ENCODE data around the gene CDK5RAP1.

DNA sequence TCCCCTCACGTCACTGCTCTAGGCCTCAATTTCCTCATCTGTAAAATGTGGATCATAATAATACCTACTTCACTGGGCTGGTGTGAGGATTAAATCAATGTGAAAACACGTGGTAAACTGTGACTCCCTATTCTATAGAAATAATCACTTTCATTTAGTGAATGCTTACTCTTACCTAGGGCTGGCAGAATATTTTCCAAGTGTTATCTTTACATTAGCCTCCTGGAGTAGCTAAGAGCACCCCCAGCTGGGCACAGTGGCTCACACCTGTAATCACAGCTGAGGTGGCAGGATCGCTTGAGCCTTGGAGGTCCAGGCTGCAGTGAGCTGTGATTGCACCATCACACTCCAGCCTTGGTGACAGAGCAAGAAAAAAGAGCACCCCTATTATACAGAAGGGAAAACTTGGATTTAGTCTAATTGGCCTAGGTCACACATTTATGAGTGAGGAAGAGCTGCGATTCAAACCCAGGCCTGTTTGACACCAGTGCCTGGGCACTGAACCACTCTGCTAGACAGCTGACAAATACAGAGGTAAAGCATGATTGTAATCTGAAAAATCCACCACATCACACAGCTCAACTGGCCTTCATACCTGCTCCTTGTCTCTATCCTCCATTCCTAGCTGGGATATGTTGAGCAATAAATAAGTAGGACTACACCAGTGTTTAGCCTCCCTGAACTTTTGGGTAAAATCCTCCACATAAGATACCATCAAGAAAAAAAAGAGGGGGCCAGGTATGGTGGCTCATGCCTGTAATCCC, 43.7 kb upstream of the CDK5RAP1 start:
- TF ChIP-seq, protein P1, sequence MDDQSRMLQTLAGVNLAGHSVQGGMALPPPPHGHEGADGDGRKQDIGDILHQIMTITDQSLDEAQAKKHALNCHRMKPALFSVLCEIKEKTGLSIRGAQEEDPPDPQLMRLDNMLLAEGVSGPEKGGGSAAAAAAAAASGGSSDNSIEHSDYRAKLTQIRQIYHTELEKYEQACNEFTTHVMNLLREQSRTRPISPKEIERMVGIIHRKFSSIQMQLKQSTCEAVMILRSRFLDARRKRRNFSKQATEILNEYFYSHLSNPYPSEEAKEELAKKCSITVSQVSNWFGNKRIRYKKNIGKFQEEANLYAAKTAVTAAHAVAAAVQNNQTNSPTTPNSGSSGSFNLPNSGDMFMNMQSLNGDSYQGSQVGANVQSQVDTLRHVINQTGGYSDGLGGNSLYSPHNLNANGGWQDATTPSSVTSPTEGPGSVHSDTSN (CRISPR knock-in tag; IDR thresholded peaks at IDR 0.05), result no peak
- TF ChIP-seq, protein P2, sequence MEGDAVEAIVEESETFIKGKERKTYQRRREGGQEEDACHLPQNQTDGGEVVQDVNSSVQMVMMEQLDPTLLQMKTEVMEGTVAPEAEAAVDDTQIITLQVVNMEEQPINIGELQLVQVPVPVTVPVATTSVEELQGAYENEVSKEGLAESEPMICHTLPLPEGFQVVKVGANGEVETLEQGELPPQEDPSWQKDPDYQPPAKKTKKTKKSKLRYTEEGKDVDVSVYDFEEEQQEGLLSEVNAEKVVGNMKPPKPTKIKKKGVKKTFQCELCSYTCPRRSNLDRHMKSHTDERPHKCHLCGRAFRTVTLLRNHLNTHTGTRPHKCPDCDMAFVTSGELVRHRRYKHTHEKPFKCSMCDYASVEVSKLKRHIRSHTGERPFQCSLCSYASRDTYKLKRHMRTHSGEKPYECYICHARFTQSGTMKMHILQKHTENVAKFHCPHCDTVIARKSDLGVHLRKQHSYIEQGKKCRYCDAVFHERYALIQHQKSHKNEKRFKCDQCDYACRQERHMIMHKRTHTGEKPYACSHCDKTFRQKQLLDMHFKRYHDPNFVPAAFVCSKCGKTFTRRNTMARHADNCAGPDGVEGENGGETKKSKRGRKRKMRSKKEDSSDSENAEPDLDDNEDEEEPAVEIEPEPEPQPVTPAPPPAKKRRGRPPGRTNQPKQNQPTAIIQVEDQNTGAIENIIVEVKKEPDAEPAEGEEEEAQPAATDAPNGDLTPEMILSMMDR (tag by site-specific recombination; IDR thresholded peaks at IDR 0.05), result no peak
- TF ChIP-seq, protein P3, sequence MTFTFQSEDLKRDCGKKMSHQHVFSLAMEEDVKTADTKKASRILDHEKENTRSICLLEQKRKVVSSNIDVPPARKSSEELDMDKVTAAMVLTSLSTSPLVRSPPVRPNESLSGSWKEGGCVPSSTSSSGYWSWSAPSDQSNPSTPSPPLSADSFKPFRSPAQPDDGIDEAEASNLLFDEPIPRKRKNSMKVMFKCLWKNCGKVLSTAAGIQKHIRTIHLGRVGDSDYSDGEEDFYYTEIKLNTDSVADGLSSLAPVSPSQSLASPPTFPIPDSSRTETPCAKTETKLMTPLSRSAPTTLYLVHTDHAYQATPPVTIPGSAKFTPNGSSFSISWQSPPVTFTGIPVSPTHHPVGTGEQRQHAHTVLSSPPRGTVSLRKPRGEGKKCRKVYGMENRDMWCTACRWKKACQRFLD (tag by site-specific recombination; IDR thresholded peaks at IDR 0.05), result no peak
- TF ChIP-seq GLI4 (tag by site-specific recombination; IDR thresholded peaks at IDR 0.05), result no peak
- TF ChIP-seq, protein P4, sequence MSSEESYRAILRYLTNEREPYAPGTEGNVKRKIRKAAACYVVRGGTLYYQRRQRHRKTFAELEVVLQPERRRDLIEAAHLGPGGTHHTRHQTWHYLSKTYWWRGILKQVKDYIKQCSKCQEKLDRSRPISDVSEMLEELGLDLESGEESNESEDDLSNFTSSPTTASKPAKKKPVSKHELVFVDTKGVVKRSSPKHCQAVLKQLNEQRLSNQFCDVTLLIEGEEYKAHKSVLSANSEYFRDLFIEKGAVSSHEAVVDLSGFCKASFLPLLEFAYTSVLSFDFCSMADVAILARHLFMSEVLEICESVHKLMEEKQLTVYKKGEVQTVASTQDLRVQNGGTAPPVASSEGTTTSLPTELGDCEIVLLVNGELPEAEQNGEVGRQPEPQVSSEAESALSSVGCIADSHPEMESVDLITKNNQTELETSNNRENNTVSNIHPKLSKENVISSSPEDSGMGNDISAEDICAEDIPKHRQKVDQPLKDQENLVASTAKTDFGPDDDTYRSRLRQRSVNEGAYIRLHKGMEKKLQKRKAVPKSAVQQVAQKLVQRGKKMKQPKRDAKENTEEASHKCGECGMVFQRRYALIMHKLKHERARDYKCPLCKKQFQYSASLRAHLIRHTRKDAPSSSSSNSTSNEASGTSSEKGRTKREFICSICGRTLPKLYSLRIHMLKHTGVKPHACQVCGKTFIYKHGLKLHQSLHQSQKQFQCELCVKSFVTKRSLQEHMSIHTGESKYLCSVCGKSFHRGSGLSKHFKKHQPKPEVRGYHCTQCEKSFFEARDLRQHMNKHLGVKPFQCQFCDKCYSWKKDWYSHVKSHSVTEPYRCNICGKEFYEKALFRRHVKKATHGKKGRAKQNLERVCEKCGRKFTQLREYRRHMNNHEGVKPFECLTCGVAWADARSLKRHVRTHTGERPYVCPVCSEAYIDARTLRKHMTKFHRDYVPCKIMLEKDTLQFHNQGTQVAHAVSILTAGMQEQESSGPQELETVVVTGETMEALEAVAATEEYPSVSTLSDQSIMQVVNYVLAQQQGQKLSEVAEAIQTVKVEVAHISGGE (tag by site-specific recombination; conservative IDR thresholded peaks at IDR 0.05; ENCODE audit: low read depth), result no peak
- TF ChIP-seq, protein P5, sequence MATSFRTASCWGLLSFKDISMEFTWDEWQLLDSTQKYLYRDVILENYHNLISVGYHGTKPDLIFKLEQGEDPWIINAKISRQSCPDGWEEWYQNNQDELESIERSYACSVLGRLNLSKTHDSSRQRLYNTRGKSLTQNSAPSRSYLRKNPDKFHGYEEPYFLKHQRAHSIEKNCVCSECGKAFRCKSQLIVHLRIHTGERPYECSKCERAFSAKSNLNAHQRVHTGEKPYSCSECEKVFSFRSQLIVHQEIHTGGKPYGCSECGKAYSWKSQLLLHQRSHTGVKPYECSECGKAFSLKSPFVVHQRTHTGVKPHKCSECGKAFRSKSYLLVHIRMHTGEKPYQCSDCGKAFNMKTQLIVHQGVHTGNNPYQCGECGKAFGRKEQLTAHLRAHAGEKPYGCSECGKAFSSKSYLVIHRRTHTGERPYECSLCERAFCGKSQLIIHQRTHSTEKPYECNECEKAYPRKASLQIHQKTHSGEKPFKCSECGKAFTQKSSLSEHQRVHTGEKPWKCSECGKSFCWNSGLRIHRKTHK (tag by site-specific recombination; IDR thresholded peaks at IDR 0.05), result no peak
- no peak for TF ChIP-seq TCF7L2 (IDR thresholded peaks at IDR 0.05; ENCODE audit: borderline replicate concordance, low read depth, low read length)
- TF ChIP-seq ZNF157 (tag by site-specific recombination; IDR thresholded peaks at IDR 0.05), result no peak
- TF ChIP-seq, protein P6, sequence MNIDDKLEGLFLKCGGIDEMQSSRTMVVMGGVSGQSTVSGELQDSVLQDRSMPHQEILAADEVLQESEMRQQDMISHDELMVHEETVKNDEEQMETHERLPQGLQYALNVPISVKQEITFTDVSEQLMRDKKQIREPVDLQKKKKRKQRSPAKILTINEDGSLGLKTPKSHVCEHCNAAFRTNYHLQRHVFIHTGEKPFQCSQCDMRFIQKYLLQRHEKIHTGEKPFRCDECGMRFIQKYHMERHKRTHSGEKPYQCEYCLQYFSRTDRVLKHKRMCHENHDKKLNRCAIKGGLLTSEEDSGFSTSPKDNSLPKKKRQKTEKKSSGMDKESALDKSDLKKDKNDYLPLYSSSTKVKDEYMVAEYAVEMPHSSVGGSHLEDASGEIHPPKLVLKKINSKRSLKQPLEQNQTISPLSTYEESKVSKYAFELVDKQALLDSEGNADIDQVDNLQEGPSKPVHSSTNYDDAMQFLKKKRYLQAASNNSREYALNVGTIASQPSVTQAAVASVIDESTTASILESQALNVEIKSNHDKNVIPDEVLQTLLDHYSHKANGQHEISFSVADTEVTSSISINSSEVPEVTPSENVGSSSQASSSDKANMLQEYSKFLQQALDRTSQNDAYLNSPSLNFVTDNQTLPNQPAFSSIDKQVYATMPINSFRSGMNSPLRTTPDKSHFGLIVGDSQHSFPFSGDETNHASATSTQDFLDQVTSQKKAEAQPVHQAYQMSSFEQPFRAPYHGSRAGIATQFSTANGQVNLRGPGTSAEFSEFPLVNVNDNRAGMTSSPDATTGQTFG (tag by site-specific recombination; IDR thresholded peaks at IDR 0.05; ENCODE audit: borderline replicate concordance), result no peak
